HG03354 (cell line): Measurements from ENCODE around the gene NPLOC4.
A peak's percentile ranks its signal among the peaks of the same experiment; 100 is the strongest.

Experiments
- ATAC-seq: cut with Tn5 transposase; IDR thresholded peaks from one replicate; pipeline ENCODE4 v1.9.1; 2021; ENCODE audit warnings: mild to moderate bottlenecking; ENCODE audit not compliant: unreplicated experiment, poor library complexity, severe bottlenecking

The NPLOC4 gene

GRCh38 chr17:81526662-81527571, 110.0 kb downstream of the NPLOC4 start:
- no peak for ATAC-seq

- ATAC-seq: no peak
Measured at GRCh38 chr17:81524865-81525159, 112.1 kb downstream of the NPLOC4 start.

GRCh38 chr17:81524039-81524864, 112.7 kb downstream of the NPLOC4 start:
- ATAC-seq: no peak

- no peak for ATAC-seq
Measured at GRCh38 chr17:81523402-81524038, 113.4 kb downstream of the NPLOC4 start.

GRCh38 chr17:81522491-81523401, 114.2 kb downstream of the NPLOC4 start:
- no peak for ATAC-seq

DNA sequence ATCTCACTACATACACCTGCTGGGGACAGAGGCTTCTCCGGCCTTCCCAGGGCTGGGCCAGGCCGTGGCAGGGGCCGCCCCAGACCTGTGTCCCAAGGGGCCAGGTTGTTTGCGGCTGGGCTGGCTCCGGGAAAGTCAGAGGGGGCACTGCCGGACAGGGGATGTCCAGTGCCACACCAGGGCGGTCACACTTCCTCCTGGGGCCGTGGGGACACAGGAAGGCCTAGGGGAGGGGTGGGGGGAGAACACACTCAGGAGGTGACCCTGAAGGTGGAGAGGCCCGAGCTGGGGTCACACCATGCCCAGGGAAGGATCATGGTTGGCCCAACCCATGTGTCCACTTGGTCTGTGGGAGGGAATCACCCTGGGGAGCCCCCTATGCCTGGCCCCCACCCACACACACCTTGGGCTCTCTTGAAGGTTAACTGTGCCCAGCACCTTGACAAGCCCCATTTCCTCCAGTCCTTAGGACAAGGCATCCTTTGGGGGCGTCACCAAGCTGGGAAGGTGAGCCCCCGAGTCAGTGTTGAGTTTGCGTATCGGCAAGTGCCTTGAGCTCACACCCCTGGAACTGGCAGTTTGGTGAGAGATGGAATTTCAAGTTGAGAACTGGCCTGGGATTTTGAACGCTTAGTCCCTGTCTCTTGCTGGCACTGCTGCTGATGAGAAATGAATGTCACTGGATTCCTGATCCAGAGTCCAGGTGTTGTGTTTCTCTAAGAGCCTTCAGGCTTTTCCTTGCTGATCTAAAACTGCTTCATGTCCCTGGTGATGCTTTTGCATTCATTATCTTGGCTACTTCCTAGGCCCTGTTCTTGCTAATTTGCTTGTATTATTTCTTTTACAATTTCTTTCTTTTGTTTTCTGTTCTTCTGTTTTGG, 116.7 kb downstream of the NPLOC4 start:
- ATAC-seq: no peak

- ATAC-seq: no peak
Measured at GRCh38 chr17:81519284-81520020, 117.5 kb downstream of the NPLOC4 start.

- no peak for ATAC-seq
Measured at GRCh38 chr17:81518785-81519283, 118.1 kb downstream of the NPLOC4 start.

DNA sequence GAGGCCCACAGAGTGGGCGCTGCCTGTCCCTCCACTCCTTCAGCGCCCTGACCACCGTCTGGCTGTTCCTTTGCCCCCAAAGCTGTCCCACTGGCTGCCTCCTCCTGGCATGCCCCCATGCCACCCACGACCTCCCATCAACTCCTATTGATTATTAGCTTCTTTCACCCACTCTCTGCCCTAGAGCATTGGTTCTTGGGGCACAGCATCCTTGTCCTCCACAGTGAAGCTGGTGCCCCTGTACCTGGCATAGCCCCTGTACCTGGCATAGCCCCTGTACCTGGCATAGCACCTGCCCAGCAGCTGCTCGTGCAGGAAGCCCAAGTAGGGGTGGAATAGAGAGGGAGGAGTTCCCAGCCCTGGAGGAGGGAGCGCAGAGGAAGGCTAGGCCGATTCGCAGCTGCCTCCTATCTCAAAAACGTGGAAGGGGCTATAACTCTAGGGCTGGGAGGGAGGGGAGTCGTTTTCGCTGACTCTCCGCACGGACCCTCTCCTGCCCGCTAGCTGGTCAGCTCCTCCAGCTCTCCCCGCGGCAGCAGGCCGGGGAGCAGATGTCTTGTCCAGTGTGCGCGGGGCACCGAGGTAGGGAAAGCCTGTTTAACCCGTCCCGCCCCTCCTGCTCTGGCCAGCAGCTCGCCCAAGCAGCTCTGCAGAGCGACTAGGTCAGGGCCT, 118.7 kb downstream of the NPLOC4 start:
- ATAC-seq: no peak

- peak; percentile 47 for ATAC-seq
Measured at GRCh38 chr17:81517339-81518112, 119.4 kb downstream of the NPLOC4 start.

DNA sequence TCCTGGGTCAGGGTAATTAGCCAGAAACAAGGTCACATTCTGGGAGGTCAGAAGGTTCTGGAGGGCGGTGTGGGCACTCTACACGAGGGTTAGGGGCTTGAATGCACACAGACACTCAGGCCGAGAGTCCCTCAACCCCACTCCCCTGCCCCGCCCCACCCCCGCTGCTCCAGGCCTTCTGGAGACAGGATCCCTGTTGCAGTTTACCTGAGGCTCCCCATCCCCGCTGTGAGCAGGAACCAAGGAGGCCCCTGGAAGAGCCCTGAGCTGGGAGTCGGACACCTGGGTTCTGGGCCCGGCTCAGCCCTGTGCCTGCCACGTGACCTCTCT, 119.9 kb downstream of the NPLOC4 start:
- ATAC-seq: no peak

DNA sequence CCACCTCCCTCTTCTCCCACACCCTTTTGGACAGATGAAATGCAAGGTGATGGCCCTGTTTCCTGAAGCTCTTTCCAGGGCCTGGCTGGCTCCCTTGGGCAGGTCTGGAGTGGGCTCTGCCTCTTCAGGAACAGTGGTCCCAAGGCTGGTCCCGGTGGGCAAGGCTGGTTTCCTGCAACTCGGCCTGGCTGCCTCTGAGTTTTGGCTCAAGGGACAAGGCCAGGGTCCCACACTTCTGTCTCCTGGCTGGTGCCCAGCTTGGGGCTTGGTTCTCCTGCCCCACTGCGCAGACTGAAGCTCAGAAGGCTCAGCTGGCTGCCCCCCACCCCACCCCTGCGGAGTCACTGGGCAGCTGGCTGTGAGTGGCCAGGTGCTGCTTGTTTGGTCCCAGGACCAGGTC, 120.5 kb downstream of the NPLOC4 start:
- ATAC-seq: no peak

DNA sequence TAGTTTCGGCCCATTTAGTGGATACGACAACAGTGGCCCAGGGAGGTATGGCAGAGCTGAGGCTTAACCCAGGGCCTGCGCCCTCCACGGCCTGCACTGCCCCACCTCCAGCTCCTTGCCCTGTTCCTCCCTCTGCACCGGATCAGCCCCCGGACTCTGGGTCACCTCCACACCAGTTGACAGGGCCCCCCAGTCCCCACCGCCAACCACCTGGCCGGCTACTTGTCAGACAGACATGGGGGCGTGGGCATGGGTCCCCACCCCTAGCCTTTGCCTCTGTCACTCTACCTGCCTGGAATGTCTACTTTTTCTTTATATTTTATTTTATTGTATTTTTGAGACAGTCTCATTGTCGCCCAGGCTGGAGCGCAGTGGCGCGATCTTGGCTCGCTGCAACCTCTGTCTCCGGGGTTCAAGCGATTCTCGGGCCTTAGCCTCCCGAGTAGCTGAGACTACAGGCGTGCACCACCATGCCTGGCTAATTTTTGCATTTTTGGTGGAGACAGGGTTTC, 121.3 kb downstream of the NPLOC4 start:
- ATAC-seq: no peak

- peak; percentile 15 for ATAC-seq
Measured at GRCh38 chr17:81514739-81515529, 122.0 kb downstream of the NPLOC4 start.

DNA sequence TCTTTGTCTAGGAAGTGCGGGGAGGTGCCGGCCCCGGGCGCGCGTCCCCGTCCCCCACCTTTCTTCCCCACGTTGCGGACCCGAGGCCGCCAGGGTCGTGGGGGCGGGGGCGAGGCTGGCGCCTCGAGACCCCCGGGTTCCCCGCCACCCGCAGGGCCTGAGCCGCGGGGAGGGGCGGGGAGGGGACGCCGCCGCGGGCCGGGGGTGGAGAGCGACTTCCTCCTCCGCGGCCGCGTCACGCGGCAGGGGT, 122.5 kb downstream of the NPLOC4 start:
- ATAC-seq: no peak
